Neural progenitor cell (in vitro differentiated cells): Measurements from ENCODE around the gene USP53. TPM values are rescaled to one million over a fixed set of nuclear protein-coding genes. Genes with fewer than 3 reads are reported as not detected.
"Not testable (repeated sequence)": the region's sequence is repeated elsewhere in the genome, so short reads cannot be mapped to it uniquely, and the experiment has no call there.

ENCODE experiments used
- DNase-seq: peaks from one replicate; pipeline ENCODE4 v3.0.0-alpha.2; 2016; ENCODE audit warnings: low spot score
- H2AFZ ChIP-seq: fragments of 200-600 bp; sonication (generic); replicated peaks from 2 replicates; pipeline ENCODE4 v1.6.1; 2016; ENCODE audit warnings: antibody characterized with exemption
- H3F3A ChIP-seq: fragments of 200-600 bp; sonication (generic); 2 replicates; pipeline ENCODE4 v1.6.1; 2016; ENCODE audit warnings: antibody characterized with exemption, low read depth
- H3K27ac ChIP-seq: fragments of 200-600 bp; sonication (generic); 2 replicates; pipeline ENCODE4 v1.5.1; 2016; ENCODE audit warnings: mild to moderate bottlenecking
- H3K27me3 ChIP-seq: fragments of 200-600 bp; sonication (generic); 2 replicates; pipeline ENCODE4 v1.6.1; 2016; ENCODE audit warnings: mild to moderate bottlenecking, moderate library complexity
- H3K36me3 ChIP-seq: fragments of 200-600 bp; sonication (generic); 2 replicates; pipeline ENCODE4 v1.5.1; 2016
- H3K4me1 ChIP-seq: fragments of 200-600 bp; sonication (generic); 2 replicates; pipeline ENCODE4 v1.6.1; 2016; ENCODE audit warnings: mixed run types
- H3K4me2 ChIP-seq: fragments of 200-600 bp; sonication (generic); 2 replicates; pipeline ENCODE4 v1.6.1; 2016
- H3K4me3 ChIP-seq: fragments of 200-600 bp; sonication (generic); 2 replicates; pipeline ENCODE4 v1.5.1; 2016
- H3K79me2 ChIP-seq: fragments of 200-600 bp; sonication (generic); 2 replicates; pipeline ENCODE4 v1.6.1; 2016; ENCODE audit warnings: low read depth
- H3K9ac ChIP-seq: fragments of 200-600 bp; sonication (generic); 2 replicates; pipeline ENCODE4 v1.6.1; 2016
- H3K9me3 ChIP-seq: fragments of 200-600 bp; sonication (generic); 2 replicates; pipeline ENCODE4 v1.5.1; 2016; ENCODE audit warnings: low read depth
- H4K20me1 ChIP-seq: fragments of 200-600 bp; sonication (generic); 2 replicates; pipeline ENCODE4 v1.6.1; 2016; ENCODE audit warnings: low read depth
- H3K27ac Mint-ChIP-seq: 3 replicates; pipeline ENCODE4 v1.8.0; 2021; ENCODE audit warnings: mixed read lengths
- H3K27me3 Mint-ChIP-seq: 2 replicates; pipeline ENCODE4 v1.8.0; 2022; ENCODE audit warnings: low read depth, mild to moderate bottlenecking, inconsistent platforms, moderate library complexity, mixed read lengths; ENCODE audit not compliant: insufficient read depth
- H3K36me3 Mint-ChIP-seq: 3 replicates; pipeline ENCODE4 v1.8.0; 2021; ENCODE audit warnings: mixed read lengths
- H3K4me1 Mint-ChIP-seq: 3 replicates; pipeline ENCODE4 v1.8.0; 2021; ENCODE audit warnings: mixed read lengths
- H3K4me3 Mint-ChIP-seq: 3 replicates; pipeline ENCODE4 v1.8.0; 2021; ENCODE audit warnings: mild to moderate bottlenecking, moderate library complexity, mixed read lengths
- H3K9me3 Mint-ChIP-seq: 3 replicates; pipeline ENCODE4 v1.8.0; 2020; ENCODE audit warnings: mixed read lengths
- EZH2 ChIP-seq: fragments of 200-600 bp; sonication (generic); IDR thresholded peaks from 2 replicates; pipeline ENCODE4 v1.6.1; 2017; ENCODE audit warnings: antibody characterized with exemption, mild to moderate bottlenecking, moderate library complexity
- EZH2phosphoT487 ChIP-seq: fragments of 200-600 bp; sonication (generic); IDR thresholded peaks from 2 replicates; pipeline ENCODE4 v1.6.1; 2017; ENCODE audit warnings: antibody characterized with exemption
- total RNA-seq: library from RNA; depleted of rRNA; stranded (reverse); fragments of >200 nt; gene quantifications from 2 replicates; pipeline ENCODE4 v1.2.3, GENCODE V29; 2015; ENCODE audit warnings: low replicate concordance
- TF ChIP-seq, protein P1 (sequence below): fragments of 200-600 bp; sonication (generic); IDR thresholded peaks from 2 replicates; pipeline ENCODE4 v1.5.1; 2017; ENCODE audit warnings: antibody characterized with exemption, mild to moderate bottlenecking

The USP53 gene
- total RNA-seq, 1 donor from 2014 or later, result 38.7 TPM

- no peak within 1 kb of the TSS for H3K27ac ChIP-seq
- H3K4me2 ChIP-seq, result no peak within 1 kb of the TSS
- Mint-ChIP-seq H3K27me3 (no peaks in the 10 kb centered on the region), H3K4me1 (no peaks in the 10 kb centered on the region), H3K36me3 (no peaks in the 10 kb centered on the region), H3K9me3 (no peaks in the 10 kb centered on the region), H3K27ac (no peak within 1 kb of the TSS), H3K4me3 (no peak within 1 kb of the TSS)
- no peak within 1 kb of the TSS for H3K4me3 ChIP-seq
- no peaks in the 10 kb centered on the region for H3F3A ChIP-seq
- no peaks in the 10 kb centered on the region for H3K27me3 ChIP-seq
- H3K36me3 ChIP-seq, result no peaks in the 10 kb centered on the region
- no peaks in the 10 kb centered on the region for H3K9me3 ChIP-seq
- no peak for TF ChIP-seq EZH2
- TF ChIP-seq EZH2phosphoT487, result no peak
- TF ChIP-seq, protein P1, sequence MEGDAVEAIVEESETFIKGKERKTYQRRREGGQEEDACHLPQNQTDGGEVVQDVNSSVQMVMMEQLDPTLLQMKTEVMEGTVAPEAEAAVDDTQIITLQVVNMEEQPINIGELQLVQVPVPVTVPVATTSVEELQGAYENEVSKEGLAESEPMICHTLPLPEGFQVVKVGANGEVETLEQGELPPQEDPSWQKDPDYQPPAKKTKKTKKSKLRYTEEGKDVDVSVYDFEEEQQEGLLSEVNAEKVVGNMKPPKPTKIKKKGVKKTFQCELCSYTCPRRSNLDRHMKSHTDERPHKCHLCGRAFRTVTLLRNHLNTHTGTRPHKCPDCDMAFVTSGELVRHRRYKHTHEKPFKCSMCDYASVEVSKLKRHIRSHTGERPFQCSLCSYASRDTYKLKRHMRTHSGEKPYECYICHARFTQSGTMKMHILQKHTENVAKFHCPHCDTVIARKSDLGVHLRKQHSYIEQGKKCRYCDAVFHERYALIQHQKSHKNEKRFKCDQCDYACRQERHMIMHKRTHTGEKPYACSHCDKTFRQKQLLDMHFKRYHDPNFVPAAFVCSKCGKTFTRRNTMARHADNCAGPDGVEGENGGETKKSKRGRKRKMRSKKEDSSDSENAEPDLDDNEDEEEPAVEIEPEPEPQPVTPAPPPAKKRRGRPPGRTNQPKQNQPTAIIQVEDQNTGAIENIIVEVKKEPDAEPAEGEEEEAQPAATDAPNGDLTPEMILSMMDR, result no peak
- no peaks in the 10 kb centered on the region for H4K20me1 ChIP-seq
- no peak for DNase-seq
- H2AFZ ChIP-seq, result no peak within 1 kb of the TSS
- H3K9ac ChIP-seq, result no peak within 1 kb of the TSS
- no peaks in the 10 kb centered on the region for H3K79me2 ChIP-seq
- no peaks in the 10 kb centered on the region for H3K4me1 ChIP-seq
These were observed 109.6 kb downstream of the USP53 start, which contains the start of gene FABP2 for GRCh38 chr4:119321921-119322687. FABP2 (minus strand) TSS chr4:119322138; CDS start chr4:119322102, 36 bp downstream.

- Mint-ChIP-seq H3K36me3 (no peaks in the 10 kb centered on the region), H3K4me3 (no peak overlapping the region), H3K27me3 (peaks cover 2% of the 10 kb centered on the region), H3K27ac (no peak overlapping the region), H3K4me1 (no peaks in the 10 kb centered on the region), H3K9me3 (no peaks in the 10 kb centered on the region)
- Histone ChIP-seq H2AFZ (no peak overlapping the region), H3K79me2 (no peaks in the 10 kb centered on the region), H3K9ac (no peak overlapping the region), H3K9me3 (no peaks in the 10 kb centered on the region), H3K4me2 (no peak overlapping the region), H3K4me3 (no peak overlapping the region), H3K36me3 (no peaks in the 10 kb centered on the region), H3F3A (no peaks in the 10 kb centered on the region), H3K27ac (no peak overlapping the region), H4K20me1 (no peaks in the 10 kb centered on the region), H3K4me1 (no peaks in the 10 kb centered on the region), H3K27me3 (no peaks in the 10 kb centered on the region)
- no peak for DNase-seq
- no peak for TF ChIP-seq EZH2phosphoT487
- no peak for TF ChIP-seq EZH2
- TF ChIP-seq, protein P1, result no peak
These were observed 116.2 kb downstream of the USP53 start for GRCh38 chr4:119328695-119329094.

GRCh38 chr4:119329835-119330620 lies 117.5 kb downstream of the USP53 start:
- DNase-seq, result no peak
- Mint-ChIP-seq H3K9me3 (no peaks in the 10 kb centered on the region), H3K27ac (no peak overlapping the region), H3K36me3 (no peaks in the 10 kb centered on the region), H3K4me3 (no peak overlapping the region), H3K27me3 (peaks cover 2% of the 10 kb centered on the region), H3K4me1 (no peaks in the 10 kb centered on the region)
- TF ChIP-seq EZH2 (no peak), EZH2phosphoT487 (no peak)
- TF ChIP-seq, protein P1, result no peak
- no peak overlapping the region for H3K4me2 ChIP-seq
- no peak overlapping the region for H3K27ac ChIP-seq
- no peaks in the 10 kb centered on the region for H3K9me3 ChIP-seq
- no peak overlapping the region for H3K9ac ChIP-seq
- H3K79me2 ChIP-seq, result no peaks in the 10 kb centered on the region
- no peaks in the 10 kb centered on the region for H4K20me1 ChIP-seq
- H3K27me3 ChIP-seq, result no peaks in the 10 kb centered on the region
- no peaks in the 10 kb centered on the region for H3F3A ChIP-seq
- no peak overlapping the region for H2AFZ ChIP-seq
- H3K36me3 ChIP-seq, result no peaks in the 10 kb centered on the region
- no peak overlapping the region for H3K4me3 ChIP-seq
- no peaks in the 10 kb centered on the region for H3K4me1 ChIP-seq

GRCh38 chr4:119336332-119336979 lies 123.9 kb downstream of the USP53 start:
- H3K4me3 ChIP-seq, H3K4me2 ChIP-seq, H2AFZ ChIP-seq, H3K27me3 ChIP-seq, DNase-seq, H3K27me3 Mint-ChIP-seq, H3K4me1 ChIP-seq, H3K27ac ChIP-seq, H3K4me3 Mint-ChIP-seq, H3K4me1 Mint-ChIP-seq, H3K9ac ChIP-seq, H3K36me3 Mint-ChIP-seq, H3F3A ChIP-seq, H3K36me3 ChIP-seq, H4K20me1 ChIP-seq, H3K9me3 ChIP-seq, H3K79me2 ChIP-seq, H3K27ac Mint-ChIP-seq, H3K9me3 Mint-ChIP-seq: not testable (repeated sequence)
